HEK293T (cell line): ENCODE measurements around the gene ZNF358.
"Not testable (repeated sequence)": the region's sequence is repeated elsewhere in the genome, so short reads cannot be mapped to it uniquely, and the experiment has no call there.

Experiments
- CTCF ChIA-PET: fragments of 350-600 bp; formaldehyde crosslinking; extraction: SDS; loops from one replicate; lab custom pipeline; 2021; ENCODE audit warnings: antibody characterized with exemption, inconsistent platforms; lab: Yijun Ruan, JAX
- POLR2A ChIA-PET: fragments of 350-600 bp; formaldehyde crosslinking; extraction: SDS; loops from one replicate; lab custom pipeline; 2020; ENCODE audit warnings: antibody characterized with exemption, inconsistent platforms; lab: Yijun Ruan, JAX
- DNase-seq: peaks from one replicate; pipeline ENCODE4 v3.0.0; 2012; ENCODE audit warnings: mixed read lengths; ENCODE audit errors: extremely low spot score
- ARNT ChIP-seq: fragments of 450-650 bp; IDR thresholded peaks from 2 replicates; pipeline ENCODE4 v1.6.1; 2017; ENCODE audit warnings: mild to moderate bottlenecking
- BHLHE40 ChIP-seq: fragments of 450-650 bp; IDR thresholded peaks from 2 replicates; pipeline ENCODE4 v1.6.1; 2016; ENCODE audit warnings: mild to moderate bottlenecking, moderate library complexity, borderline replicate concordance
- CTBP1 ChIP-seq: fragments of 450-650 bp; IDR thresholded peaks from 2 replicates; pipeline ENCODE4 v1.6.1; 2016; ENCODE audit warnings: borderline replicate concordance
- ELF4 ChIP-seq: fragments of 450-650 bp; IDR thresholded peaks from 2 replicates; pipeline ENCODE4 v1.6.1; 2017; ENCODE audit warnings: antibody characterized with exemption
- FOXA1 ChIP-seq: fragments of 450-650 bp; IDR thresholded peaks from 2 replicates; pipeline ENCODE4 v1.6.1; 2016; ENCODE audit warnings: mild to moderate bottlenecking
- FOXK2 ChIP-seq: fragments of 450-650 bp; IDR thresholded peaks from 2 replicates; pipeline ENCODE4 v1.6.1; 2016; ENCODE audit warnings: mild to moderate bottlenecking
- FOXM1 ChIP-seq: fragments of 450-650 bp; IDR thresholded peaks from 2 replicates; pipeline ENCODE4 v1.6.1; 2017; ENCODE audit warnings: mild to moderate bottlenecking, borderline replicate concordance
- HDGF ChIP-seq: fragments of 450-650 bp; IDR thresholded peaks from 2 replicates; pipeline ENCODE4 v1.6.1; 2017; ENCODE audit warnings: antibody characterized with exemption, borderline replicate concordance
- L3MBTL2 ChIP-seq: fragments of 450-650 bp; conservative IDR thresholded peaks from 2 replicates; pipeline ENCODE4 v1.6.1; 2016; ENCODE audit warnings: mild to moderate bottlenecking
- LEF1 ChIP-seq: fragments of 450-650 bp; IDR thresholded peaks from 2 replicates; pipeline ENCODE4 v1.6.1; 2017; ENCODE audit warnings: mild to moderate bottlenecking, borderline replicate concordance
- NFRKB ChIP-seq: fragments of 450-650 bp; IDR thresholded peaks from 2 replicates; pipeline ENCODE4 v1.6.1; 2016; ENCODE audit warnings: mild to moderate bottlenecking, moderate library complexity
- SP1 ChIP-seq: fragments of 450-650 bp; IDR thresholded peaks from 2 replicates; pipeline ENCODE4 v1.6.1; 2017
- SUZ12 ChIP-seq: fragments of 450-650 bp; IDR thresholded peaks from 2 replicates; pipeline ENCODE4 v1.6.1; 2016; ENCODE audit warnings: mild to moderate bottlenecking
- TARDBP ChIP-seq: fragments of 450-650 bp; IDR thresholded peaks from 2 replicates; pipeline ENCODE4 v1.6.1; 2016
- ZNF384 ChIP-seq: fragments of 450-650 bp; IDR thresholded peaks from 2 replicates; pipeline ENCODE4 v1.6.1; 2016
- TF ChIP-seq, protein P1 (sequence below): fragments of 450-650 bp; IDR thresholded peaks from 2 replicates; pipeline ENCODE4 v1.6.1; 2016

Gene ZNF358

GRCh38 chr19:7535047-7535997 is 19.4 kb downstream of the ZNF358 start, which contains the start of gene PNPLA6:
PNPLA6 (plus strand) TSS chr19:7535717; CDS start chr19:7535789, 72 bp downstream.
- POLR2A ChIA-PET: interaction anchor here (0.8 to 2.0 kb wide), 4 partner anchors 13 to 71 kb away, joined by 3 to 5 read pairs (median 4); partner anchors contain the start of gene MCOLN1
- no peak for TF ChIP-seq FOXA1
- TF ChIP-seq FOXK2: no peak
- TF ChIP-seq LEF1: no peak
- no peak for TF ChIP-seq NFRKB
- TF ChIP-seq HDGF: no peak
- TF ChIP-seq ELF4: peak; percentile 51; the same call in 1 of the 2 replicates
- TF ChIP-seq L3MBTL2: no peak
- TF ChIP-seq FOXM1: peak; percentile 52; the same call in 1 of the 2 replicates
- TF ChIP-seq ZNF384: no peak
- no peak for TF ChIP-seq TARDBP
- no peak for TF ChIP-seq CTBP1
- TF ChIP-seq ARNT: 0 out of 2 replicates have a peak, but pooled peaks have one; percentile 22
- TF ChIP-seq, protein P1, sequence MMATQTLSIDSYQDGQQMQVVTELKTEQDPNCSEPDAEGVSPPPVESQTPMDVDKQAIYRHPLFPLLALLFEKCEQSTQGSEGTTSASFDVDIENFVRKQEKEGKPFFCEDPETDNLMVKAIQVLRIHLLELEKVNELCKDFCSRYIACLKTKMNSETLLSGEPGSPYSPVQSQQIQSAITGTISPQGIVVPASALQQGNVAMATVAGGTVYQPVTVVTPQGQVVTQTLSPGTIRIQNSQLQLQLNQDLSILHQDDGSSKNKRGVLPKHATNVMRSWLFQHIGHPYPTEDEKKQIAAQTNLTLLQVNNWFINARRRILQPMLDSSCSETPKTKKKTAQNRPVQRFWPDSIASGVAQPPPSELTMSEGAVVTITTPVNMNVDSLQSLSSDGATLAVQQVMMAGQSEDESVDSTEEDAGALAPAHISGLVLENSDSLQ: no peak
- no peak for TF ChIP-seq SP1
- TF ChIP-seq SUZ12: no peak; the same call in 1 of the 2 replicates
- no peak for TF ChIP-seq BHLHE40
- CTCF ChIA-PET: no interaction called here
- peak; percentile 95 for DNase-seq

GRCh38 chr19:7535998-7536695 is 20.2 kb downstream of the ZNF358 start:
- no peak for DNase-seq
- CTCF ChIA-PET: interaction anchor here (0.7 kb wide), 1 partner anchor 32 kb away, joined by 3 read pairs; no protein-coding TSS in a partner anchor
- no peak for TF ChIP-seq ARNT
- no peak for TF ChIP-seq ELF4
- no peak for TF ChIP-seq HDGF
- POLR2A ChIA-PET: interaction anchor here (0.8 to 2.0 kb wide), 2 partner anchors 29 to 31 kb away, joined by 4 to 5 read pairs; no protein-coding TSS in a partner anchor

GRCh38 chr19:7538990-7539389 is 23.1 kb downstream of the ZNF358 start:
- DNase-seq, POLR2A ChIA-PET: not testable (repeated sequence)
- CTCF ChIA-PET: interaction anchor here (0.6 kb wide), 1 partner anchor 13 kb away, joined by 3 read pairs; no protein-coding TSS in a partner anchor

DNA sequence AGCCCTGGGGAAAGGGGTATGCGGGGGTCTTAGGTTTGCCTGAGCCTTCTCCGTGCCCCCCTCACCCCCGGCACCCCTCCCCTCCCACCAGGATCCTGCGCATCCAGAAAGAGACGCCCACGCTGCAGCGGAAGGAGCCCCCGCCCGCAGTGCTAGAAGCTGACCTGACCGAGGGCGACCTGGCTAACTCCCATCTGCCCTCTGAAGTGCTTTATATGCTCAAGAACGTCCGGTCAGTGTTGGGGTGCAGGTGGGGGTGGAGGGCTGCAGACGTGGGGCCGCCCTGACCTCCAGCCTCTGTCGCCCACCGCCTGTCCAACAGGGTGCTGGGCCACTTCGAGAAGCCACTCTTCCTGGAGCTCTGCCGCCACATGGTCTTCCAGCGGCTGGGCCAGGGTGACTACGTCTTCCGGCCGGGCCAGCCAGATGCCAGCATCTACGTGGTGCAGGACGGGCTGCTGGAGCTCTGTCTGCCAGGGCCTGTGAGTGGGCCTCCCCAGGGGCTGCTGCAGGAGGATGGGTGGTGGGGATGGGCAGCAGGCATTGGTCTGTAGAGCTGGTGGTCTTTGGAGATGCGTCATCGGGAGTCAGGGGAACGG is 24.0 kb downstream of the ZNF358 start:
- ChIA-PET POLR2A (no interaction called here), CTCF (no interaction called here)
- TF ChIP-seq ZNF384 (no peak), ELF4 (no peak), FOXM1 (no peak), LEF1 (no peak), NFRKB (no peak), BHLHE40 (no peak), FOXK2 (no peak), SP1 (no peak), ARNT (no peak), TARDBP (no peak), HDGF (no peak), CTBP1 (no peak), L3MBTL2 (no peak), SUZ12 (no peak), FOXA1 (no peak)
- TF ChIP-seq, protein P1: no peak
- no peak for DNase-seq

- peak; percentile 33 for DNase-seq
- ChIA-PET CTCF (no interaction called here), POLR2A (no interaction called here)
These were observed 25.0 kb downstream of the ZNF358 start for GRCh38 chr19:7540761-7541474.

DNA sequence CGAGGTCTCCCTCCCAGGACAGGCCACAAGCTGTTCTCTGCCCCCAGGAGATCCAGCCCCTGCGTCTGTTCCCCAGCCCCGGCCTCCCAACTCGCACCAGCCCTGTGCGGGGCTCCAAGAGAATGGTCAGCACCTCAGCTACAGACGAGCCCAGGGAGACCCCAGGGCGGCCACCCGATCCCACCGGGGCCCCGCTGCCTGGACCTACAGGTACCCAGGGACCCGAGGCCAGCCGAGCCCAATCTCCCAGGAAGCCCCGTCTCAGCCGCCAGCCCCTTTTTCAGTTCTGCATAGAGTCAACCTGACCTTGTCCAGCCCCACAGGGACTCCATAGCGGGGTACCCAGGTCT is 25.5 kb downstream of the ZNF358 start:
- ChIA-PET POLR2A (no interaction called here), CTCF (no interaction called here)
- TF ChIP-seq FOXK2 (no peak), SP1 (no peak), CTBP1 (no peak), SUZ12 (no peak), HDGF (no peak), BHLHE40 (no peak), TARDBP (no peak), NFRKB (no peak)
- TF ChIP-seq, protein P1: no peak
- no peak for DNase-seq

More at GRCh38 chr19:7540761-7541474, 25.0 kb downstream of the ZNF358 start:
- no peak for TF ChIP-seq BHLHE40
- no peak for TF ChIP-seq FOXK2
- TF ChIP-seq SUZ12: no peak
- TF ChIP-seq ZNF384: no peak
- TF ChIP-seq ELF4: no peak
- no peak for TF ChIP-seq SP1
- TF ChIP-seq ARNT: no peak
